Erythroblast (primary cell): ENCODE data around the gene MS4A10.

ENCODE experiments used
- GATA1 ChIP-seq: IDR thresholded peaks from 2 replicates; pipeline ENCODE4 v1.6.1; 2011; ENCODE audit warnings: low read depth, mild to moderate bottlenecking, control low read depth, low read length, moderate library complexity
- POLR2A ChIP-seq: IDR thresholded peaks from 2 replicates; pipeline ENCODE4 v1.6.1; 2011; ENCODE audit warnings: mild to moderate bottlenecking, low read length

GRCh38 chr11:60801194-60801593 lies 16.1 kb downstream of the MS4A10 start:
- TF ChIP-seq POLR2A, result no peak
- no peak for TF ChIP-seq GATA1
